ENCODE measurements around the gene RBM4. TPM values are rescaled to one million over a fixed set of nuclear protein-coding genes. Genes with fewer than 3 reads are reported as not detected.

Gene RBM4
- total RNA-seq, 1 donor from 2014 or later: 153 TPM

DNA sequence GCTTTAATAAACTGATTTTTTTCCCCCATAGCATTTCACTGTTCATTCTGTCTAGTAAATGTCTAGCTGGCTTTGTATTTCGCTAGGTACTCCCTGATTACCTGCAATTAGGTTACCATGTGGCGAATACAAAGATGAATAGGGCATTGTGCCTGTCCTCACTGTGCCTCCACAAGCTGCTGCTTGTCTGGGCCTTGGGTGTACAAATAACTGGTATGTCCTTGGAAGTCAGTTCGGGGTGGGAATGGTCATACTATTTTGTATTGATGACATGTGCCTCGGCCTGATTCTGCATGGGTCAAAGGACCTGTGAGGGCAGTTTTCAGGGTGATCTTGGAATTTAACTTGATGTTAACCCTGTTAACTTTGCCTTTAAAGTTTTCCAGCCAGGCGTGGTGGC lies 11.4 kb downstream of the RBM4 start:
- Mint-ChIP-seq H3K4me1 (ENCODE audit: low read depth, unreplicated experiment) (peaks cover 20% of the 10 kb centered on the region), H3K4me3 (ENCODE audit: unreplicated experiment) (no peak overlapping the region), H3K36me3 (ENCODE audit: low read depth, unreplicated experiment) (peaks cover 32% of the 10 kb centered on the region), H3K27ac (ENCODE audit: unreplicated experiment) (no peak overlapping the region), H3K27me3 (ENCODE audit: low read depth, unreplicated experiment) (no peaks in the 10 kb centered on the region), H3K9me3 (ENCODE audit: unreplicated experiment) (no peaks in the 10 kb centered on the region)
- Histone ChIP-seq H4K20me1 (ENCODE audit: insufficient read depth, low read length) (peaks cover 87% of the 10 kb centered on the region), H3K9me3 (ENCODE audit: insufficient read depth, low read depth, low read length) (no peaks in the 10 kb centered on the region), H3K9ac (ENCODE audit: low read length) (no peak overlapping the region), H3K4me1 (ENCODE audit: insufficient read depth, low read length) (peaks cover 8% of the 10 kb centered on the region), H3K36me3 (ENCODE audit: insufficient read depth, low read length) (peaks cover 40% of the 10 kb centered on the region), H3K27ac (ENCODE audit: low read depth, low read length) (no peak overlapping the region), H2AFZ (ENCODE audit: low read depth, low read length) (no peak overlapping the region), H3K4me2 (ENCODE audit: low read length) (no peak overlapping the region), H3K79me2 (ENCODE audit: insufficient read depth, low read length) (peaks cover 86% of the 10 kb centered on the region), H3K4me3 (ENCODE audit: insufficient read depth, low read depth, low read length) (no peak overlapping the region), H3K27me3 (ENCODE audit: insufficient read depth, low read length) (no peaks in the 10 kb centered on the region)
- DNase-seq (ENCODE audit: low read depth) (no peak), FAIRE-seq (no peak)
- TF ChIP-seq EZH2 (IDR thresholded peaks at IDR 0.05; ENCODE audit: insufficient read depth, low read length): no peak
- TF ChIP-seq, protein P1, sequence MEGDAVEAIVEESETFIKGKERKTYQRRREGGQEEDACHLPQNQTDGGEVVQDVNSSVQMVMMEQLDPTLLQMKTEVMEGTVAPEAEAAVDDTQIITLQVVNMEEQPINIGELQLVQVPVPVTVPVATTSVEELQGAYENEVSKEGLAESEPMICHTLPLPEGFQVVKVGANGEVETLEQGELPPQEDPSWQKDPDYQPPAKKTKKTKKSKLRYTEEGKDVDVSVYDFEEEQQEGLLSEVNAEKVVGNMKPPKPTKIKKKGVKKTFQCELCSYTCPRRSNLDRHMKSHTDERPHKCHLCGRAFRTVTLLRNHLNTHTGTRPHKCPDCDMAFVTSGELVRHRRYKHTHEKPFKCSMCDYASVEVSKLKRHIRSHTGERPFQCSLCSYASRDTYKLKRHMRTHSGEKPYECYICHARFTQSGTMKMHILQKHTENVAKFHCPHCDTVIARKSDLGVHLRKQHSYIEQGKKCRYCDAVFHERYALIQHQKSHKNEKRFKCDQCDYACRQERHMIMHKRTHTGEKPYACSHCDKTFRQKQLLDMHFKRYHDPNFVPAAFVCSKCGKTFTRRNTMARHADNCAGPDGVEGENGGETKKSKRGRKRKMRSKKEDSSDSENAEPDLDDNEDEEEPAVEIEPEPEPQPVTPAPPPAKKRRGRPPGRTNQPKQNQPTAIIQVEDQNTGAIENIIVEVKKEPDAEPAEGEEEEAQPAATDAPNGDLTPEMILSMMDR (IDR thresholded peaks at IDR 0.05; ENCODE audit: insufficient read depth, low read depth, low read length): no peak

DNA sequence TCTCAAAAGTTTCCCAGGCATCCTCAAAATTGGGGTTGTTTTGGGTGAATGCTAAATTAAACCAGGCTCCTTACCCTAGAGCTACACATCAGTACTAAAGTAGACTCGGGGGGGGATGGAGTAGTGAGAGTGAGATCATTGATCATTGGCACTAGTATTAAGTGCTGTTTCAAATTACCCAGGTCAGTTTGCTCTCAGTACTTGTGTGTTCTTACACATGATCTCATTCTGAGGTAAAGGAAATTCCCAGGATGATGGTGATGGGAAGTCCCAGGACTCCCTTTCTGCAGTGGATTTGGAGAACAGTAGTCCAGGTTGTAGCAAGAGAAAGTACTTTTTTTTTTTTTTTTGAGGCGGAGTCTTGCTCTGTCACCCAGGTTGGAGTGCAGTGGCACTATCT lies 12.5 kb downstream of the RBM4 start:
- Histone ChIP-seq H3K9ac (ENCODE audit: low read length) (no peak overlapping the region), H3K79me2 (ENCODE audit: insufficient read depth, low read length) (peaks cover 84% of the 10 kb centered on the region), H3K9me3 (ENCODE audit: insufficient read depth, low read depth, low read length) (no peaks in the 10 kb centered on the region), H3K4me3 (ENCODE audit: insufficient read depth, low read depth, low read length) (no peak overlapping the region), H2AFZ (ENCODE audit: low read depth, low read length) (no peak overlapping the region), H4K20me1 (ENCODE audit: insufficient read depth, low read length) (peaks cover 82% of the 10 kb centered on the region), H3K4me2 (ENCODE audit: low read length) (no peak overlapping the region), H3K27me3 (ENCODE audit: insufficient read depth, low read length) (no peaks in the 10 kb centered on the region), H3K4me1 (ENCODE audit: insufficient read depth, low read length) (peaks cover 8% of the 10 kb centered on the region), H3K36me3 (ENCODE audit: insufficient read depth, low read length) (peaks cover 28% of the 10 kb centered on the region), H3K27ac (ENCODE audit: low read depth, low read length) (peak overlapping the region; percentile 36)
- H3K4me3 Mint-ChIP-seq (ENCODE audit: unreplicated experiment): no peak overlapping the region
- H3K27me3 Mint-ChIP-seq (ENCODE audit: low read depth, unreplicated experiment): no peaks in the 10 kb centered on the region
- H3K27ac Mint-ChIP-seq (ENCODE audit: unreplicated experiment): no peak overlapping the region
- FAIRE-seq (no peak), DNase-seq (ENCODE audit: low read depth) (peak; percentile 43)
- H3K9me3 Mint-ChIP-seq (ENCODE audit: unreplicated experiment): no peaks in the 10 kb centered on the region
- peaks cover 24% of the 10 kb centered on the region for H3K36me3 Mint-ChIP-seq (ENCODE audit: low read depth, unreplicated experiment)
- peaks cover 10% of the 10 kb centered on the region for H3K4me1 Mint-ChIP-seq (ENCODE audit: low read depth, unreplicated experiment)
- TF ChIP-seq, protein P1 (IDR thresholded peaks at IDR 0.05; ENCODE audit: insufficient read depth, low read depth, low read length): no peak
- TF ChIP-seq EZH2 (IDR thresholded peaks at IDR 0.05; ENCODE audit: insufficient read depth, low read length): no peak

DNA sequence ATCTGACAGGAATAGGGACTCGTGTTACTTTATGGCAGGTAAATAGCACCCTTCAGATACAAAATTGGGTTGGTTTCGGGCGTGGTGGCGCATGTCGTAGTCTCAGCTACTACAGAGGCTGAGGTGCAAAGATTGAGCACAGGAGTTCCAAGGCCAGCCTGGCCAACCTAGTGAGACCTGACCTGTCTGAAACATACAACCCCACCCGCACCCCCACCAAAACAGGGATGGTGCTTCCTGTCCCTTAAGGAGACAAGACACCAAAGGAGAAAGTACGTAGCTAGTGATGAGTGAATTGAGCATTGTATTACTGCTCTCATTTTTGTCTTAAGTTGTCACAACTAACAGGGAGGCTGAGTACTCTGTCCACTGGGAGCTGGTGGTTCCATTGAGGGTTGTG lies 14.1 kb downstream of the RBM4 start:
- Histone ChIP-seq H3K79me2 (ENCODE audit: insufficient read depth, low read length) (peaks cover 76% of the 10 kb centered on the region), H3K4me1 (ENCODE audit: insufficient read depth, low read length) (peaks cover 8% of the 10 kb centered on the region), H2AFZ (ENCODE audit: low read depth, low read length) (no peak overlapping the region), H4K20me1 (ENCODE audit: insufficient read depth, low read length) (peaks cover 76% of the 10 kb centered on the region), H3K36me3 (ENCODE audit: insufficient read depth, low read length) (peaks cover 15% of the 10 kb centered on the region), H3K27me3 (ENCODE audit: insufficient read depth, low read length) (no peaks in the 10 kb centered on the region), H3K27ac (ENCODE audit: low read depth, low read length) (no peak overlapping the region), H3K9me3 (ENCODE audit: insufficient read depth, low read depth, low read length) (no peaks in the 10 kb centered on the region), H3K4me2 (ENCODE audit: low read length) (peak overlapping the region; percentile 1), H3K4me3 (ENCODE audit: insufficient read depth, low read depth, low read length) (no peak overlapping the region), H3K9ac (ENCODE audit: low read length) (no peak overlapping the region)
- no peak for DNase-seq (ENCODE audit: low read depth)
- FAIRE-seq: no peak
- Mint-ChIP-seq H3K27ac (ENCODE audit: unreplicated experiment) (peak overlapping the region; percentile 23), H3K27me3 (ENCODE audit: low read depth, unreplicated experiment) (no peaks in the 10 kb centered on the region), H3K9me3 (ENCODE audit: unreplicated experiment) (no peaks in the 10 kb centered on the region), H3K4me1 (ENCODE audit: low read depth, unreplicated experiment) (peaks cover 6% of the 10 kb centered on the region), H3K4me3 (ENCODE audit: unreplicated experiment) (no peak overlapping the region), H3K36me3 (ENCODE audit: low read depth, unreplicated experiment) (peaks cover 17% of the 10 kb centered on the region)
- TF ChIP-seq EZH2 (IDR thresholded peaks at IDR 0.05; ENCODE audit: insufficient read depth, low read length): no peak
- TF ChIP-seq, protein P1 (IDR thresholded peaks at IDR 0.05; ENCODE audit: insufficient read depth, low read depth, low read length): no peak
